Naive thymus-derived CD4-positive, alpha-beta T cell (primary cell): ENCODE data around the gene PRDM2. TPM values are rescaled to one million over a fixed set of nuclear protein-coding genes. Genes with fewer than 3 reads are reported as not detected.

ENCODE experiments used
- ATAC-seq: fragments of 150-1000 bp; cut with Tn5 transposase; 2 replicates; pipeline ENCODE4 v1.10.0; 2021; ENCODE audit warnings: mild to moderate bottlenecking, moderate library complexity
- CTCF ChIA-PET: fragments of 350-600 bp; sonication (Branson Sonifier 250); formaldehyde crosslinking; loops from one replicate; lab custom pipeline; 2021; ENCODE audit warnings: antibody characterized with exemption; lab: Charles Lee
- POLR2A ChIA-PET: fragments of 350-600 bp; sonication (Branson Sonifier 250); formaldehyde crosslinking; loops from one replicate; lab custom pipeline; 2021; ENCODE audit warnings: antibody characterized with exemption, inconsistent platforms; lab: Charles Lee
- DNase-seq, 9 donors: peaks; one replicate each; pipeline versions ENCODE4 v3.0.0 to v3.0.0-alpha.2; 2020 to 2022; ENCODE audit warnings: mixed read lengths in 1 of 9
- H3K27ac ChIP-seq: one replicate; pipeline ENCODE4 v1.7.0; 2013; ENCODE audit warnings: mild to moderate bottlenecking, low read depth, low read length, moderate library complexity
- H3K27me3 ChIP-seq, 2 donors: one replicate each; pipeline ENCODE4 v1.7.0; 2013; ENCODE audit warnings: low read length in 2 of 2, mild to moderate bottlenecking in 2 of 2, moderate library complexity in 2 of 2; ENCODE audit not compliant: control insufficient read depth in 2 of 2, insufficient read depth in 2 of 2
- H3K36me3 ChIP-seq, 3 experiments: 1 replicate in 2 of 3; 2 replicates in 1 of 3; pipeline ENCODE4 v1.7.0; 2013; ENCODE audit warnings: low read length in 3 of 3, mild to moderate bottlenecking in 3 of 3, moderate library complexity in 1 of 3; ENCODE audit not compliant: insufficient read depth in 3 of 3, control insufficient read depth in 2 of 3
- H3K4me1 ChIP-seq, 2 donors: one replicate each; pipeline ENCODE4 v1.7.0; 2013; ENCODE audit warnings: low read length in 2 of 2, mild to moderate bottlenecking in 2 of 2, moderate library complexity in 1 of 2; ENCODE audit not compliant: control insufficient read depth in 2 of 2, insufficient read depth in 2 of 2
- H3K4me3 ChIP-seq: 2 replicates; pipeline ENCODE4 v1.7.0; 2013; ENCODE audit warnings: mild to moderate bottlenecking, low read length
- H3K9me3 ChIP-seq, 3 experiments: 1 replicate in 2 of 3; 2 replicates in 1 of 3; pipeline ENCODE4 v1.7.0; 2013; ENCODE audit warnings: low read length in 3 of 3; ENCODE audit not compliant: control insufficient read depth in 2 of 3
- H3K27ac Mint-ChIP-seq, 9 donors: one replicate each; pipeline ENCODE4 v1.8.0; 2020 to 2022; ENCODE audit warnings: mixed read lengths in 9 of 9, mild to moderate bottlenecking in 8 of 9, moderate library complexity in 5 of 9, inconsistent platforms in 2 of 9
- H3K27me3 Mint-ChIP-seq, 5 donors: one replicate each; pipeline ENCODE4 v1.8.0; 2021 to 2022; ENCODE audit warnings: mixed read lengths in 5 of 5, mild to moderate bottlenecking in 1 of 5
- H3K36me3 Mint-ChIP-seq, 5 donors: one replicate each; pipeline ENCODE4 v1.8.0; 2020 to 2022; ENCODE audit warnings: mixed read lengths in 5 of 5, mild to moderate bottlenecking in 3 of 5, inconsistent platforms in 1 of 5
- H3K4me1 Mint-ChIP-seq, 7 donors: one replicate each; pipeline ENCODE4 v1.8.0; 2020 to 2022; ENCODE audit warnings: mixed read lengths in 7 of 7, mild to moderate bottlenecking in 3 of 7, inconsistent platforms in 1 of 7
- H3K4me3 Mint-ChIP-seq, 10 donors: one replicate each; pipeline ENCODE4 v1.8.0; 2020 to 2022; ENCODE audit warnings: mild to moderate bottlenecking in 10 of 10, mixed read lengths in 10 of 10, moderate library complexity in 6 of 10, inconsistent platforms in 2 of 10
- H3K9me3 Mint-ChIP-seq, 11 donors: one replicate each; pipeline ENCODE4 v1.8.0; 2020 to 2022; ENCODE audit warnings: mixed read lengths in 11 of 11, mild to moderate bottlenecking in 4 of 11, inconsistent platforms in 1 of 11, moderate library complexity in 1 of 11
- intact Hi-C, 2 donors: fragments of 100-400 bp; cut with micrococcal nuclease; formaldehyde crosslinking; loops; one replicate each; pipeline ENCODE4 v1.15.1; 2023
- polyA plus RNA-seq, 2 donors: library from polyadenylated mRNA; unstranded; fragments of 300-500 nt; fragmentation: Illumina TruSeq; gene quantifications; one replicate each; pipeline ENCODE4 v1.2.3, GENCODE V29; 2021
- total RNA-seq, 6 experiments: library from RNA in 5 of 6; stranded (reverse) in 5 of 6; gene quantifications; 1 replicate in 5 of 6; 2 replicates in 1 of 6; pipeline ENCODE4 v1.2.3 and lab custom pipeline; 2021 to 2026

Gene PRDM2
- total and polyA plus RNA-seq, 7 experiments from 2014 or later, result 16.3 to 142 (median 114) TPM

GRCh38 chr1:13809461-13810159, 109.6 kb downstream of the PRDM2 start:
- POLR2A ChIA-PET, result no interaction called here
- Mint-ChIP-seq H3K4me3 (no peak overlapping the region), H3K4me1 (peaks cover 16 to 48% (median 26%) of the 10 kb centered on the region in 7 donors)

DNA sequence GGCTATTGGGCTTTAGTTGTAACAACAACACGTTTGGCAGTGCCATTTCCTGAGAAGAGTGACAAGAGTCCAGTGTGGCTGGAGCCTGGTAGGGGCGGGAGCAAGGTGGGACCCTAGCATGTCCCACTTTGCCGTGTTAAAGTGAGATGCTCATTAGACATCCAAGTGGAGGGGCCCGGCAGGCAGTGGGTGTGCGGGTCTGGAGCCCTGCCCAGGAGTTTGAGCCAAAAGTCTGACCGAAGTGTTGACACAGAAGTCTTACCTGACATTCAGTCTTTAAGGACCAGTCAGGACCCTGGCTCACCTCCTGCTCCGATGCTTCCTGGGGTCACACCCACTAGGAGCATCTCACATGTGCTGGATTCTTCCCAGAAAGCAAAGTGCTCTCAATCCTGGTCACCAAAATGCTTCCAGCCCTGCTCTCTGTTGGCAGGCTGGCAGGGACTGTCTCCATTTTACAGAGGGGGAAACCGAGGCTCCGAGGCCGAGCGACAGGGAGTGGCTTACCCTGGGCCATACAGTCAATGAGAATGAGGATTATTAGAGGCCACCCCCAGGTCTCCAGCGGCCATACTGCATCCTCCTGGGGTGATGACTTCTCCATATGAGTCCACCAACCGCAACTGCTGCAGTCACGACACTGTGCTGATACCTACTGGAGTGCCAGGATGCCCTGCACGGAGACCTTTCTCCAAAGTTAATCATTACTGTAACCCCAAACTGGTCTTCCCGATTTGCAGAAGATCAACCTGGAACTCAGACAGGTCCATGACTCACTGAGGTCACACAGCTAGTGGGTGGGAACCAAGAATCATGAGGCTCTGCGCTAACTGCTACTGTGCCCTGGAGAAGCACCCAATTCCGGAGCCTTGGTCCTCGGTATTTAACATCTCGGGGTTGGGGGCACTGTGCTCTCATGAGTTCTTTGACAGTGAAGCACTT, 112.7 kb downstream of the PRDM2 start:
- Histone ChIP-seq H3K36me3 (peaks cover 0 to 8% (median 0%) of the 10 kb centered on the region in 3 experiments), H3K27me3 (no peaks in the 10 kb centered on the region), H3K27ac (no peak overlapping the region), H3K9me3 (no peaks in the 10 kb centered on the region), H3K4me3 (no peak overlapping the region), H3K4me1 (no peaks in the 10 kb centered on the region)
- no peaks in the 10 kb centered on the region for H3K9me3 Mint-ChIP-seq
- no peak overlapping the region for H3K4me3 Mint-ChIP-seq
- no peak for ATAC-seq
- CTCF ChIA-PET, result interaction anchor here (0.6 to 1.1 kb wide), 2 partner anchors 21 to 147 kb away, joined by 4 to 6 read pairs; no protein-coding TSS in a partner anchor
- POLR2A ChIA-PET, result no interaction called here
- no peaks in the 10 kb centered on the region for H3K27me3 Mint-ChIP-seq
- H3K27ac Mint-ChIP-seq, result peak overlapping the region in 4 of 9 donors; percentile 9 to 55 (median 26)
- DNase-seq, result no peak
- peaks cover 10 to 30% (median 13%) of the 10 kb centered on the region in 7 donors for H3K4me1 Mint-ChIP-seq
- intact Hi-C loops, result loop anchor here in 1 of 2 donors (1.0 kb wide), 1 partner anchor 147 kb away; no protein-coding TSS in a partner anchor
- peaks cover 0 to 21% (median 0%) of the 10 kb centered on the region in 5 donors for H3K36me3 Mint-ChIP-seq

More at GRCh38 chr1:13809461-13810159, 109.6 kb downstream of the PRDM2 start:
- DNase-seq (no peak), ATAC-seq (peak; percentile 44)
- H3K27ac Mint-ChIP-seq, result peak overlapping the region in 2 of 9 donors; percentile 62 to 82
- CTCF ChIA-PET, result no interaction called here
- no peaks in the 10 kb centered on the region for H3K9me3 ChIP-seq
- H3K36me3 ChIP-seq, result peaks cover 0 to 3% (median 0%) of the 10 kb centered on the region in 3 experiments
- H3K27me3 ChIP-seq, result no peaks in the 10 kb centered on the region
- no peaks in the 10 kb centered on the region for H3K4me1 ChIP-seq
- no peak overlapping the region for H3K27ac ChIP-seq
- peaks cover 0 to 23% (median 0%) of the 10 kb centered on the region in 5 donors for H3K36me3 Mint-ChIP-seq
- no peak overlapping the region for H3K4me3 ChIP-seq
- no peaks in the 10 kb centered on the region for H3K27me3 Mint-ChIP-seq
- intact Hi-C loops, result loop anchor here in 1 of 2 donors (2.0 kb wide), 1 partner anchor 79 kb away; no protein-coding TSS in a partner anchor
- H3K9me3 Mint-ChIP-seq, result peaks cover 0 to 1% (median 0%) of the 10 kb centered on the region in 11 donors

DNA sequence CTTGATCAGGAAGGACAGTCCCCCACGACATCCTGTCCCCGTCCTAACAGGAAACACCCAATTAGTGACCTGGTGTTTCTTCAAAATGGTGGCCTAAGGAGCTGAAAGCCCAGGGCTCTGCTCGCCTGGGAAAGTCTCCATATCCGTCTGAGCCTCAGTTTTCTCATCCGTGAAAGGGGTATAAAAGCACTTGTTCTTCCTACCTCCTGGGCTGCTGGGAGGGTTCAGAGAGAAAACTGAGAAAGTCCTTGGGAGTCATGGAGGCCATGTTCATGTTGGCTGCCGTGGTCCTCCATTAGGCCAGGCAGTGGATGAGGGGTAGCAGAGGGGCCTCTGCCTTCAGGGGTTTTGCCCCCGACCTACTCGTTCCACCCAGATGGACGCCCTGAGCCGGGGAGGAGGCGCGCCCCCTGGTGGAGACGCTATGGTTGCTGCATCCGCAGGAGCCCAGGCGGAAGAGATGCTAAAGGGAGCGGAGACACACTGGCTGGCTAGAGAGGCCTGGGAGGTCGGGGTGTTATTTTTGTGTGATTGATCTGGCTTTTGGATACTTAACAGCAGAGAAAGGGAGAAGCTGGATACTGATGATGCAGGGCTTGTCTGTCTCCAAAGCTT, 113.5 kb downstream of the PRDM2 start:
- no peaks in the 10 kb centered on the region for H3K4me1 ChIP-seq
- H3K27ac Mint-ChIP-seq, result peak overlapping the region in 2 of 9 donors; percentile 53 to 60
- peaks cover 0 to 22% (median 0%) of the 10 kb centered on the region in 5 donors for H3K36me3 Mint-ChIP-seq
- peak; percentile 19 to 67 (median 32) for DNase-seq
- H3K27ac ChIP-seq, result no peak overlapping the region
- H3K9me3 Mint-ChIP-seq, result no peaks in the 10 kb centered on the region
- POLR2A ChIA-PET, result no interaction called here
- intact Hi-C loops, result loop anchor here in 1 of 2 donors (1.0 kb wide), 1 partner anchor 148 kb away; no protein-coding TSS in a partner anchor
- no peak overlapping the region for H3K4me3 Mint-ChIP-seq
- H3K27me3 ChIP-seq, result no peaks in the 10 kb centered on the region
- CTCF ChIA-PET, result interaction anchor here (0.6 to 1.1 kb wide), 4 partner anchors 20 to 148 kb away, joined by 3 to 6 read pairs (median 4); no protein-coding TSS in a partner anchor
- peaks cover 10 to 28% (median 13%) of the 10 kb centered on the region in 7 donors for H3K4me1 Mint-ChIP-seq
- no peak overlapping the region for H3K4me3 ChIP-seq
- peak; percentile 59 for ATAC-seq
- H3K36me3 ChIP-seq, result peaks cover 0 to 8% (median 0%) of the 10 kb centered on the region in 3 experiments
- no peaks in the 10 kb centered on the region for H3K27me3 Mint-ChIP-seq
- no peaks in the 10 kb centered on the region for H3K9me3 ChIP-seq

- intact Hi-C loops, result no loop called here
- CTCF ChIA-PET, result interaction anchor here (0.8 to 1.0 kb wide), 3 partner anchors 89 to 149 kb away, joined by 3 to 4 read pairs (median 3); no protein-coding TSS in a partner anchor
- no peak for ATAC-seq
- peak overlapping the region in 1 of 9 donors; percentile 23 for H3K27ac Mint-ChIP-seq
- no peaks in the 10 kb centered on the region for H3K9me3 Mint-ChIP-seq
- DNase-seq, result no peak
- Histone ChIP-seq H3K27me3 (no peaks in the 10 kb centered on the region), H3K27ac (no peak overlapping the region), H3K4me3 (no peak overlapping the region), H3K36me3 (peaks cover 0 to 8% (median 0%) of the 10 kb centered on the region in 3 experiments), H3K9me3 (no peaks in the 10 kb centered on the region), H3K4me1 (no peaks in the 10 kb centered on the region)
- H3K27me3 Mint-ChIP-seq, result no peaks in the 10 kb centered on the region
- H3K4me1 Mint-ChIP-seq, result peaks cover 10 to 22% (median 11%) of the 10 kb centered on the region in 7 donors
- no peak overlapping the region for H3K4me3 Mint-ChIP-seq
- POLR2A ChIA-PET, result no interaction called here
- peaks cover 0 to 22% (median 0%) of the 10 kb centered on the region in 5 donors for H3K36me3 Mint-ChIP-seq
These were observed 114.1 kb downstream of the PRDM2 start for GRCh38 chr1:13814131-13814530.

GRCh38 chr1:13816016-13816760, 116.2 kb downstream of the PRDM2 start:
- Mint-ChIP-seq H3K27ac (peak overlapping the region in 1 of 9 donors; percentile 5), H3K27me3 (no peaks in the 10 kb centered on the region), H3K36me3 (peaks cover 0 to 24% (median 0%) of the 10 kb centered on the region in 5 donors), H3K4me1 (peaks cover 0 to 12% (median 6%) of the 10 kb centered on the region in 7 donors), H3K4me3 (no peak overlapping the region), H3K9me3 (no peaks in the 10 kb centered on the region)
- DNase-seq, result no peak
- H3K4me1 ChIP-seq, result no peaks in the 10 kb centered on the region
- no peak for ATAC-seq
- intact Hi-C loops, result no loop called here
- H3K36me3 ChIP-seq, result peaks cover 0 to 19% (median 0%) of the 10 kb centered on the region in 3 experiments
- no peak overlapping the region for H3K4me3 ChIP-seq
- no peaks in the 10 kb centered on the region for H3K27me3 ChIP-seq
- H3K9me3 ChIP-seq, result no peaks in the 10 kb centered on the region
- no peak overlapping the region for H3K27ac ChIP-seq
- CTCF ChIA-PET, result no interaction called here
- POLR2A ChIA-PET, result interaction anchor here (0.6 kb wide), 1 partner anchor 76 kb away, joined by 3 read pairs; no protein-coding TSS in a partner anchor
